B cell (primary cell): ENCODE results near the gene MLXIP. TPM values are rescaled to one million over a fixed set of nuclear protein-coding genes. Genes with fewer than 3 reads are reported as not detected.

Experiments used
- ATAC-seq: fragments of 200-7000 bp; cut with Tn5 transposase; one replicate; pipeline ENCODE4 v1.10.0; 2021; ENCODE audit warnings: low read depth, mild to moderate bottlenecking, moderate number of reproducible peaks, moderate library complexity
- CTCF ChIA-PET: fragments of 350-600 bp; sonication (Branson Sonifier 250); formaldehyde crosslinking; loops from one replicate; lab custom pipeline; 2021; ENCODE audit warnings: antibody characterized with exemption, inconsistent platforms; lab: Charles Lee
- POLR2A ChIA-PET: fragments of 350-600 bp; sonication (Branson Sonifier 250); formaldehyde crosslinking; loops from one replicate; lab custom pipeline; 2021; ENCODE audit warnings: antibody characterized with exemption; lab: Charles Lee
- DNase-seq: peaks from one replicate; pipeline ENCODE4 v3.0.0; 2013
- H2AFZ ChIP-seq: 2 replicates; pipeline ENCODE4 v1.6.1; 2012; ENCODE audit warnings: mild to moderate bottlenecking, low read depth, low read length; ENCODE audit not compliant: insufficient read depth, poor library complexity, severe bottlenecking
- H3K27ac ChIP-seq, 2 donors: 1 replicate in 1 of 2; 2 replicates in 1 of 2; pipeline ENCODE4 v1.5.1; 2012 to 2013; ENCODE audit warnings: low read length in 2 of 2, mild to moderate bottlenecking in 2 of 2, moderate library complexity in 1 of 2
- H3K27me3 ChIP-seq, 4 experiments: fragments of 200-600 bp in 1 of 4; sonication (generic) in 1 of 4; replicated peaks in 1 of 4; 1 replicate in 2 of 4; 2 replicates in 2 of 4; pipeline versions ENCODE4 v1.6.1 to v1.7.0; 2013 to 2016; ENCODE audit warnings: low read length in 3 of 4, mild to moderate bottlenecking in 2 of 4, mixed read lengths in 1 of 4, moderate library complexity in 1 of 4; ENCODE audit not compliant: insufficient read depth in 4 of 4, control insufficient read depth in 3 of 4; ENCODE audit errors: control extremely low read depth in 1 of 4
- H3K36me3 ChIP-seq, 2 experiments: replicated peaks in 1 of 2; 1 replicate in 1 of 2; 2 replicates in 1 of 2; pipeline versions ENCODE4 v1.6.1 to v1.7.1; 2013; ENCODE audit warnings: low read length in 1 of 2; ENCODE audit not compliant: insufficient read depth in 2 of 2, control insufficient read depth in 1 of 2; ENCODE audit errors: control extremely low read depth in 1 of 2, extremely low read depth in 1 of 2
- H3K4me1 ChIP-seq, 2 donors: fragments of 200-600 bp in 1 of 2; sonication (generic) in 1 of 2; 1 replicate in 1 of 2; 2 replicates in 1 of 2; pipeline versions ENCODE4 v1.5.1 to v1.6.1; 2013 to 2017; ENCODE audit warnings: low read length in 2 of 2; ENCODE audit not compliant: control insufficient read depth in 2 of 2, insufficient read depth in 2 of 2
- H3K4me2 ChIP-seq: replicated peaks from 2 replicates; pipeline ENCODE3; 2012; ENCODE audit warnings: mild to moderate bottlenecking, low read depth, low read length; ENCODE audit not compliant: poor library complexity, severe bottlenecking
- H3K4me3 ChIP-seq, 5 experiments: fragments of 200-600 bp in 1 of 5; sonication (generic) in 1 of 5; 1 replicate in 3 of 5; 2 replicates in 2 of 5; pipeline versions ENCODE4 v1.5.1 to v1.7.0; 2011 to 2016; ENCODE audit warnings: low read length in 4 of 5, mild to moderate bottlenecking in 4 of 5, low read depth in 2 of 5, control low read depth in 1 of 5, moderate library complexity in 1 of 5; ENCODE audit not compliant: insufficient read depth in 1 of 5; ENCODE audit errors: control extremely low read depth in 1 of 5, extremely low read depth in 1 of 5
- H3K79me2 ChIP-seq: fragments of 200-600 bp; sonication (generic); one replicate; pipeline ENCODE4 v1.6.0; 2016; ENCODE audit warnings: low read length; ENCODE audit not compliant: control insufficient read depth, insufficient read depth
- H3K9ac ChIP-seq: fragments of 200-600 bp; sonication (generic); 2 replicates; pipeline ENCODE4 v1.6.1; 2017; ENCODE audit warnings: mild to moderate bottlenecking, low read length, moderate library complexity
- H3K9me3 ChIP-seq, 3 donors: one replicate each; pipeline versions ENCODE4 v1.6.1 to v1.7.1; 2013; ENCODE audit warnings: low read length in 2 of 3; ENCODE audit not compliant: control insufficient read depth in 2 of 3, insufficient read depth in 1 of 3; ENCODE audit errors: control extremely low read depth in 1 of 3
- H4K20me1 ChIP-seq: 2 replicates; pipeline ENCODE4 v1.6.0; 2012; ENCODE audit warnings: mild to moderate bottlenecking, low read length; ENCODE audit not compliant: insufficient read depth, control insufficient read depth, poor library complexity, severe bottlenecking
- H3K27ac Mint-ChIP-seq: one replicate; pipeline ENCODE4 v1.8.0; 2021; ENCODE audit warnings: mixed read lengths
- H3K27me3 Mint-ChIP-seq: one replicate; pipeline ENCODE4 v1.8.0; 2021; ENCODE audit warnings: mixed read lengths
- H3K4me1 Mint-ChIP-seq: one replicate; pipeline ENCODE4 v1.8.0; 2021; ENCODE audit warnings: mixed read lengths
- H3K4me3 Mint-ChIP-seq: one replicate; pipeline ENCODE4 v1.8.0; 2021; ENCODE audit warnings: mixed read lengths
- H3K9me3 Mint-ChIP-seq: one replicate; pipeline ENCODE4 v1.8.0; 2022; ENCODE audit warnings: mixed read lengths; ENCODE audit not compliant: insufficient read depth
- CTCF ChIP-seq: fragments of 200-600 bp; IDR thresholded peaks from one replicate; pipeline ENCODE4 v1.8.0; 2022; ENCODE audit warnings: antibody characterized with exemption, mild to moderate bottlenecking
- EZH2 ChIP-seq: IDR thresholded peaks from 2 replicates; pipeline ENCODE4 v1.6.1; 2012; ENCODE audit warnings: borderline replicate concordance, low read depth, mild to moderate bottlenecking, moderate library complexity, low read length; ENCODE audit not compliant: insufficient read depth, poor library complexity, severe bottlenecking
- WGBS: methylation state at CpG from one replicate; pipeline ENCODE4 v1.1.5; 2013; ENCODE audit warnings: missing lambda C conversion rate; ENCODE audit not compliant: insufficient coverage; 5-methylcytosine and 5-hydroxymethylcytosine counted together
- intact Hi-C: fragments of 100-400 bp; cut with micrococcal nuclease; formaldehyde crosslinking; loops from one replicate; pipeline ENCODE4 v1.10.0; 2022
- polyA plus RNA-seq: library from polyadenylated mRNA; depleted of rRNA; stranded (reverse); fragments of >200 nt; gene quantifications from 2 replicates; pipeline ENCODE4 v1.2.3, GENCODE V29; 2012
- total RNA-seq, 2 donors: library from RNA; stranded (reverse); fragments of 120-200 nt in 1 of 2; gene quantifications; 1 replicate in 1 of 2; 2 replicates in 1 of 2; pipeline versions ENCODE4 v1.2.3 to v1.2.4, GENCODE V29; 2013 to 2022

The MLXIP gene
- total and polyA plus RNA-seq, 2 donors (not counting 1 experiment from before 2014, with no cell fraction given), result 28.1 to 91.2 TPM

- POLR2A ChIA-PET, result interaction anchor here (0.7 to 1.3 kb wide), 3 partner anchors 15 to 108 kb away, joined by 3 to 6 read pairs (median 4); no protein-coding TSS in a partner anchor
- H3K4me3 ChIP-seq, result no peak overlapping the region
- WGBS, result 91% methylated on average over 20 of the region's 20 CpGs
- no peak overlapping the region for H3K4me2 ChIP-seq
- Mint-ChIP-seq H3K4me1 (peaks cover 47% of the 10 kb centered on the region), H3K9me3 (no peaks in the 10 kb centered on the region), H3K4me3 (no peak overlapping the region), H3K27ac (peak overlapping the region; percentile 6), H3K27me3 (no peaks in the 10 kb centered on the region)
- no peaks in the 10 kb centered on the region for H3K36me3 ChIP-seq
- H3K9me3 ChIP-seq, result no peaks in the 10 kb centered on the region
- H3K27ac ChIP-seq, result no peak overlapping the region
- no peak overlapping the region for H3K9ac ChIP-seq
- ATAC-seq (no peak), DNase-seq (no peak)
- no peak overlapping the region for H2AFZ ChIP-seq
- no peak for TF ChIP-seq EZH2
- TF ChIP-seq CTCF, result no peak
- intact Hi-C loops, result no loop called here
- peaks cover 31 to 34% of the 10 kb centered on the region in 2 donors for H3K4me1 ChIP-seq
- no peaks in the 10 kb centered on the region for H3K27me3 ChIP-seq
- peaks cover 61% of the 10 kb centered on the region for H3K79me2 ChIP-seq
- CTCF ChIA-PET, result interaction anchor here (1.0 to 1.7 kb wide), 4 partner anchors 14 to 69 kb away, joined by 3 to 6 read pairs (median 4); no protein-coding TSS in a partner anchor
- H4K20me1 ChIP-seq, result peaks cover 70% of the 10 kb centered on the region
Observed at GRCh38 chr12:122096591-122097149, 18.1 kb downstream of the MLXIP start.

- Histone ChIP-seq H3K79me2 (peaks cover 61% of the 10 kb centered on the region), H2AFZ (no peak overlapping the region), H4K20me1 (peaks cover 62% of the 10 kb centered on the region), H3K4me3 (no peak overlapping the region), H3K9ac (no peak overlapping the region), H3K27ac (no peak overlapping the region), H3K4me1 (peaks cover 30 to 31% of the 10 kb centered on the region in 2 donors), H3K27me3 (no peaks in the 10 kb centered on the region), H3K9me3 (no peaks in the 10 kb centered on the region), H3K4me2 (no peak overlapping the region), H3K36me3 (no peaks in the 10 kb centered on the region)
- CTCF ChIA-PET, result interaction anchor here (0.9 to 1.8 kb wide), 6 partner anchors 9 to 43 kb away, joined by 3 to 8 read pairs (median 5); no protein-coding TSS in a partner anchor
- no peaks in the 10 kb centered on the region for H3K27me3 Mint-ChIP-seq
- intact Hi-C loops, result no loop called here
- DNase-seq (no peak), ATAC-seq (no peak)
- 100% methylated on average over 1 of the region's 2 CpGs for WGBS
- TF ChIP-seq CTCF (no peak), EZH2 (no peak)
- H3K9me3 Mint-ChIP-seq, result no peaks in the 10 kb centered on the region
- no peak overlapping the region for H3K4me3 Mint-ChIP-seq
- peaks cover 45% of the 10 kb centered on the region for H3K4me1 Mint-ChIP-seq
- H3K27ac Mint-ChIP-seq, result peak overlapping the region; percentile 71
- POLR2A ChIA-PET, result interaction anchor here (0.7 kb wide), 1 partner anchor 109 kb away, joined by 4 read pairs; no protein-coding TSS in a partner anchor
Observed at GRCh38 chr12:122097584-122097926, 19.0 kb downstream of the MLXIP start.
